NCI-H1417 treated with DMSO at 0.1 percent for 48 hours (cell line): ENCODE data around the gene VAV2.
A peak's percentile ranks its signal among the peaks of the same experiment; 100 is the strongest.

ENCODE experiments used
- DNase-seq: peaks from one replicate; lab custom pipeline; 2025; lab: John Stamatoyannopoulos, UW

The VAV2 gene

GRCh38 chr9:133726401-133727276 lies 265.5 kb downstream of the VAV2 start:
- DNase-seq: peak; percentile 18

GRCh38 chr9:133725886-133726285 lies 266.2 kb downstream of the VAV2 start:
- no peak for DNase-seq

GRCh38 chr9:133718563-133719315 lies 273.4 kb downstream of the VAV2 start:
- no peak for DNase-seq

GRCh38 chr9:133717113-133718031 lies 274.8 kb downstream of the VAV2 start:
- DNase-seq: no peak

GRCh38 chr9:133716564-133717112 lies 275.5 kb downstream of the VAV2 start:
- no peak for DNase-seq

GRCh38 chr9:133715866-133716563 lies 276.1 kb downstream of the VAV2 start:
- no peak for DNase-seq

- no peak for DNase-seq
Measured at GRCh38 chr9:133715295-133715865, 276.7 kb downstream of the VAV2 start.

GRCh38 chr9:133714606-133715294 lies 277.4 kb downstream of the VAV2 start:
- no peak for DNase-seq

GRCh38 chr9:133713960-133714495 lies 278.1 kb downstream of the VAV2 start:
- no peak for DNase-seq

- DNase-seq: no peak
Measured at GRCh38 chr9:133713150-133713959, 278.8 kb downstream of the VAV2 start.

GRCh38 chr9:133712221-133713100 lies 279.7 kb downstream of the VAV2 start:
- DNase-seq: no peak
